Measurements from ENCODE around the gene GRID1.

DNA sequence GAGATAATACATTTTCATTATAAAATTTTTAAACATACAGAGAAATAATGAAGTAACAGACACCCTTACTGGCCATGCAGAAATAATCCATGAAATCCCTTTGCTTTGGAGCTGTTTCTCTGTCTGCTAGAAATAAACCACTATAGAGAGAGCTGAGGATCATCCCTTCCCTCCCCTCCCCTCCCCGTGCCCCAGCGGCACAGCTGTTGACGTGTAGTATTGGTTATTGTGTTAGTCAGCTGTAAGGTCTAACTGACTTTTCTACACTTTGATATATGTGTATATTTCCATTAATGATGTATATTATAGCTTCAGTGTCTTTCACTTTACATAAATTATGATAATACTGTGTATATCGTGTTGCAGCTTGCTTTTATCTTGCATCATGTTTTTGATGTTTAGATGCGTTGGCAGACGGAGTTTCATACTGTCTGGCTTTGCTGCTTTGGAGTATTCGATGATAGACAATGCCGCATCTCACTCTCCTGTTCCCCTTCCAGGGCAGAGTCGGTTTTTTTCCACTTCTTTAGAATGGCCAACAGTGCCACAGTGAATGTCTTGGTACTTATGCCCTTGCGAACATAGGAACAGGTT lies 27.4 kb upstream of the GRID1 start:
- TF ChIP-seq CTCF (IDR thresholded peaks at IDR 0.05 in 2 of 3, conservative IDR thresholded peaks at IDR 0.05 in 1 of 3; ENCODE audit: borderline replicate concordance in 1 of 3, insufficient read depth in 1 of 3, low read depth in 2 of 3, low read length in 2 of 3) (no peak), EZH2 (IDR thresholded peaks at IDR 0.05) (no peak), POLR2AphosphoS5 (IDR thresholded peaks at IDR 0.05; ENCODE audit: low read depth, low read length) (no peak), JUND (IDR thresholded peaks at IDR 0.05) (no peak), POLR2A (IDR thresholded peaks at IDR 0.05; ENCODE audit: borderline replicate concordance, extremely low read depth, insufficient read depth, insufficient read length) (no peak), SP1 (IDR thresholded peaks at IDR 0.05; ENCODE audit: low read depth) (no peak), ATF3 (IDR thresholded peaks at IDR 0.05) (no peak), FOSL1 (IDR thresholded peaks at IDR 0.05; ENCODE audit: low read depth) (no peak), YY1 (IDR thresholded peaks at IDR 0.05; ENCODE audit: extremely low read depth, insufficient replicate concordance, low read depth, low read length) (no peak)
- TF ChIP-seq, protein P1, sequence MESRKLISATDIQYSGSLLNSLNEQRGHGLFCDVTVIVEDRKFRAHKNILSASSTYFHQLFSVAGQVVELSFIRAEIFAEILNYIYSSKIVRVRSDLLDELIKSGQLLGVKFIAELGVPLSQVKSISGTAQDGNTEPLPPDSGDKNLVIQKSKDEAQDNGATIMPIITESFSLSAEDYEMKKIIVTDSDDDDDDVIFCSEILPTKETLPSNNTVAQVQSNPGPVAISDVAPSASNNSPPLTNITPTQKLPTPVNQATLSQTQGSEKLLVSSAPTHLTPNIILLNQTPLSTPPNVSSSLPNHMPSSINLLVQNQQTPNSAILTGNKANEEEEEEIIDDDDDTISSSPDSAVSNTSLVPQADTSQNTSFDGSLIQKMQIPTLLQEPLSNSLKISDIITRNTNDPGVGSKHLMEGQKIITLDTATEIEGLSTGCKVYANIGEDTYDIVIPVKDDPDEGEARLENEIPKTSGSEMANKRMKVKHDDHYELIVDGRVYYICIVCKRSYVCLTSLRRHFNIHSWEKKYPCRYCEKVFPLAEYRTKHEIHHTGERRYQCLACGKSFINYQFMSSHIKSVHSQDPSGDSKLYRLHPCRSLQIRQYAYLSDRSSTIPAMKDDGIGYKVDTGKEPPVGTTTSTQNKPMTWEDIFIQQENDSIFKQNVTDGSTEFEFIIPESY (IDR thresholded peaks at IDR 0.05; ENCODE audit: extremely low read depth, insufficient replicate concordance, low read length): no peak

All from HCT116 (cell line).